ENCODE data around the gene CFAP61.

DNA sequence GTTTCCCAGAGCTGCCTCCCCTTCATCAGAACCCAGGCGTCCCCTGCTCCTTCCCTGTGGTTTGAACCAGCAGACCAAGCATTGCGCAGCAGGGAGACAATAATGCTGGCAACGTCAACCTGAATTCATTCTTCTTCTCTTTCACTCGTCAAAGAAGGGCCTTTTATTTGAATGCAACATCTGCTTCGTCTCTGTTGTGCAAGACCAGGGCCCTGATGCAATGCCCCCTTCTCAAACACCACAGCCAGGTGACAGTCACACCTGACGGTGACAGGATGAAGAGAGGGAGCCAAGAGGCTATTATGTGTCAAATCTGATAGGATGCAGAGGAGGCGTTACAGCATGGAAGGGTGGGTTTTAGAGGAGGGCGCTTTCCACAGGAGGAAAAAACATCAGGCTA, 323.5 kb downstream of the CFAP61 start:
- TF ChIP-seq, protein P1, sequence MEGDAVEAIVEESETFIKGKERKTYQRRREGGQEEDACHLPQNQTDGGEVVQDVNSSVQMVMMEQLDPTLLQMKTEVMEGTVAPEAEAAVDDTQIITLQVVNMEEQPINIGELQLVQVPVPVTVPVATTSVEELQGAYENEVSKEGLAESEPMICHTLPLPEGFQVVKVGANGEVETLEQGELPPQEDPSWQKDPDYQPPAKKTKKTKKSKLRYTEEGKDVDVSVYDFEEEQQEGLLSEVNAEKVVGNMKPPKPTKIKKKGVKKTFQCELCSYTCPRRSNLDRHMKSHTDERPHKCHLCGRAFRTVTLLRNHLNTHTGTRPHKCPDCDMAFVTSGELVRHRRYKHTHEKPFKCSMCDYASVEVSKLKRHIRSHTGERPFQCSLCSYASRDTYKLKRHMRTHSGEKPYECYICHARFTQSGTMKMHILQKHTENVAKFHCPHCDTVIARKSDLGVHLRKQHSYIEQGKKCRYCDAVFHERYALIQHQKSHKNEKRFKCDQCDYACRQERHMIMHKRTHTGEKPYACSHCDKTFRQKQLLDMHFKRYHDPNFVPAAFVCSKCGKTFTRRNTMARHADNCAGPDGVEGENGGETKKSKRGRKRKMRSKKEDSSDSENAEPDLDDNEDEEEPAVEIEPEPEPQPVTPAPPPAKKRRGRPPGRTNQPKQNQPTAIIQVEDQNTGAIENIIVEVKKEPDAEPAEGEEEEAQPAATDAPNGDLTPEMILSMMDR (conservative IDR thresholded peaks at IDR 0.05; ENCODE audit: low read depth, low read length) = no peak
- TF ChIP-seq EZH2 (IDR thresholded peaks at IDR 0.05; ENCODE audit: low read length, unreplicated experiment) = no peak
